ENCODE data around the gene NFATC1. TPM values are rescaled to one million over a fixed set of nuclear protein-coding genes. Genes with fewer than 3 reads are reported as not detected.

NFATC1 gene
- total and polyA plus RNA-seq, 2 donors (not counting 1 experiment from before 2014, with no cell fraction given), result 0.92 to 4.3 TPM

DNA sequence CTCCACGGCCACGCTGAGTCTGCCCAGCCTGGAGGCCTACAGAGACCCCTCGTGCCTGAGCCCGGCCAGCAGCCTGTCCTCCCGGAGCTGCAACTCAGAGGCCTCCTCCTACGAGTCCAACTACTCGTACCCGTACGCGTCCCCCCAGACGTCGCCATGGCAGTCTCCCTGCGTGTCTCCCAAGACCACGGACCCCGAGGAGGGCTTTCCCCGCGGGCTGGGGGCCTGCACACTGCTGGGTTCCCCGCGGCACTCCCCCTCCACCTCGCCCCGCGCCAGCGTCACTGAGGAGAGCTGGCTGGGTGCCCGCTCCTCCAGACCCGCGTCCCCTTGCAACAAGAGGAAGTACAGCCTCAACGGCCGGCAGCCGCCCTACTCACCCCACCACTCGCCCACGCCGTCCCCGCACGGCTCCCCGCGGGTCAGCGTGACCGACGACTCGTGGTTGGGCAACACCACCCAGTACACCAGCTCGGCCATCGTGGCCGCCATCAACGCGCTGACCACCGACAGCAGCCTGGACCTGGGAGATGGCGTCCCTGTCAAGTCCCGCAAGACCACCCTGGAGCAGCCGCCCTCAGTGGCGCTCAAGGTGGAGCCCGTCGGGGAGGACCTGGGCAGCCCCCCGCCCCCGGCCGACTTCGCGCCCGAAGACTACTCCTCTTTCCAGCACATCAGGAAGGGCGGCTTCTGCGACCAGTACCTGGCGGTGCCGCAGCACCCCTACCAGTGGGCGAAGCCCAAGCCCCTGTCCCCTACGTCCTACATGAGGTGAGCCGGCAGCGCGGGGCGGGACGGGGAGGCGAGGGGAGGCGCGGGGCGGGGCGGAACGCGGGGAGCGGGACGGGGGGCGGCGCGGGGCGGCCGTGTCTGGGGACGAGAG, 15.2 kb downstream of the NFATC1 start:
- no peak overlapping the region for H3K27ac ChIP-seq (ENCODE audit: insufficient read depth, low read length)
- no peaks in the 10 kb centered on the region for H3K9me3 ChIP-seq (ENCODE audit: control insufficient read depth, insufficient read depth, low read depth, low read length)
- no peak overlapping the region for H2AFZ ChIP-seq (ENCODE audit: low read length)
- DNase-seq (ENCODE audit: low read depth in 2 of 2), result no peak
- H3K9ac ChIP-seq (ENCODE audit: insufficient read depth, low read length), result no peak overlapping the region
- H3K79me2 ChIP-seq (ENCODE audit: control insufficient read depth, insufficient read depth, low read length), result no peaks in the 10 kb centered on the region
- no peaks in the 10 kb centered on the region for H3K27me3 ChIP-seq (ENCODE audit: control insufficient read depth, insufficient read depth, low read length)
- no peaks in the 10 kb centered on the region for H3K36me3 ChIP-seq (ENCODE audit: control insufficient read depth, insufficient read depth, low read length)
- no peaks in the 10 kb centered on the region for H4K20me1 ChIP-seq (ENCODE audit: control insufficient read depth, extremely low read depth, insufficient read depth, low read length)
- no peak for TF ChIP-seq EZH2 (IDR thresholded peaks at IDR 0.05; ENCODE audit: low read length, missing control alignments)
- TF ChIP-seq, protein P1, sequence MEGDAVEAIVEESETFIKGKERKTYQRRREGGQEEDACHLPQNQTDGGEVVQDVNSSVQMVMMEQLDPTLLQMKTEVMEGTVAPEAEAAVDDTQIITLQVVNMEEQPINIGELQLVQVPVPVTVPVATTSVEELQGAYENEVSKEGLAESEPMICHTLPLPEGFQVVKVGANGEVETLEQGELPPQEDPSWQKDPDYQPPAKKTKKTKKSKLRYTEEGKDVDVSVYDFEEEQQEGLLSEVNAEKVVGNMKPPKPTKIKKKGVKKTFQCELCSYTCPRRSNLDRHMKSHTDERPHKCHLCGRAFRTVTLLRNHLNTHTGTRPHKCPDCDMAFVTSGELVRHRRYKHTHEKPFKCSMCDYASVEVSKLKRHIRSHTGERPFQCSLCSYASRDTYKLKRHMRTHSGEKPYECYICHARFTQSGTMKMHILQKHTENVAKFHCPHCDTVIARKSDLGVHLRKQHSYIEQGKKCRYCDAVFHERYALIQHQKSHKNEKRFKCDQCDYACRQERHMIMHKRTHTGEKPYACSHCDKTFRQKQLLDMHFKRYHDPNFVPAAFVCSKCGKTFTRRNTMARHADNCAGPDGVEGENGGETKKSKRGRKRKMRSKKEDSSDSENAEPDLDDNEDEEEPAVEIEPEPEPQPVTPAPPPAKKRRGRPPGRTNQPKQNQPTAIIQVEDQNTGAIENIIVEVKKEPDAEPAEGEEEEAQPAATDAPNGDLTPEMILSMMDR (conservative IDR thresholded peaks at IDR 0.05 in 1 of 2, IDR thresholded peaks at IDR 0.05 in 1 of 2; ENCODE audit: low read depth in 1 of 2, low read length in 2 of 2), result no peak
- H3K4me1 ChIP-seq (ENCODE audit: control insufficient read depth, extremely low read depth, insufficient read depth, low read length), result no peaks in the 10 kb centered on the region
- no peak overlapping the region for H3K4me2 ChIP-seq (ENCODE audit: extremely low read depth, insufficient read depth, low read length)
- no peak overlapping the region for H3K4me3 ChIP-seq (replicated peaks in 1 of 4; ENCODE audit: control extremely low read depth in 1 of 4, insufficient read depth in 1 of 4, low read depth in 3 of 4, low read length in 4 of 4)

DNA sequence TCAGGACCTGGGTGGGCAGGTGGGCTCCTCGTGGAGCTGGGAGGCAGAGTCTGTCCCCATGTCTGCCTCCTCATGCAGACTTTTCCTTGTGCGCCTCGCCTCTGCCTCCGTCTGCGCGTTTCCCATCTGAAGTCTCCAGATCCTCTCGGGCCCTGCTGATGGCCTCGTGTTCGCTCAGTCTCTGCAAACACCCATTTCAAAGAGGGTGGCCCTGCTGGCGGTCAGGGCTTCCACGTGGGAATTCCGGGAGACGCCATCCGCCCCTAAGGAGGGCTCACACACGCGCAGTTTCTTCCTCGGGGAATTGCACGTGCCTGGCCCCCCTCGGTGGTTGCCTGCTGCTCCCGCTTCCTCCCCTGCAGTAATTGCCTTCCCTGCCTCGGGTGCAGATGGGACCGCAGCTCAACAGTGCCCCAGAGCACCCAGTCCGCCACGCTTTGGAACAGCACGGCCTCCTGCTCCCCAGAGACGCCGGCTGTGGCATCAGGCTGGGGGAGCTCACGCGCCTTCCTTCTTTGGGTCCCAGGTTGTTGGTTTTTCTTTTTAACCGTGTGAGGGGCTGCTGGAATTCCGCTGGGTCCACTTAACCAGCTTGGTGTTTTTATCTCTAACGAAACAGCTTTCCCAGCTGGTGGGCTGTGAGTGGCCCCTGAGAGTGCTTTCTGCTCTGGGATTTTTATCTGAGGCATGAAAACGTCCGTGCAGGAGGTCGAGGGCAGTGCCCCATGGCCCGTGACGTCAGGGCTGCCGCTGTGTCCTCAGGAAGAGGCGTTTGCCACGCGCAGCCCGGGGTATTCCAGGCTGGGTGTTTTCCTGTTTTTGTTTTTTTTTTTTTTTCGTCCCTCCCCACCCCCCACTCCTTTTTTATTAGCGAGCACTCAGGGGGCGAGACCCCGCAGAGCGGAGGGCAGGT, 16.1 kb downstream of the NFATC1 start:
- H3K9ac ChIP-seq (ENCODE audit: insufficient read depth, low read length), result no peak overlapping the region
- H3K9me3 ChIP-seq (ENCODE audit: control insufficient read depth, insufficient read depth, low read depth, low read length), result no peaks in the 10 kb centered on the region
- no peak overlapping the region for H2AFZ ChIP-seq (ENCODE audit: low read length)
- no peak for DNase-seq (ENCODE audit: low read depth in 2 of 2)
- no peaks in the 10 kb centered on the region for H3K27me3 ChIP-seq (ENCODE audit: control insufficient read depth, insufficient read depth, low read length)
- no peak for TF ChIP-seq EZH2 (IDR thresholded peaks at IDR 0.05; ENCODE audit: low read length, missing control alignments)
- TF ChIP-seq, protein P1 (conservative IDR thresholded peaks at IDR 0.05 in 1 of 2, IDR thresholded peaks at IDR 0.05 in 1 of 2; ENCODE audit: low read depth in 1 of 2, low read length in 2 of 2), result no peak
- no peak overlapping the region for H3K4me2 ChIP-seq (ENCODE audit: extremely low read depth, insufficient read depth, low read length)
- H3K4me3 ChIP-seq (replicated peaks in 1 of 4; ENCODE audit: control extremely low read depth in 1 of 4, insufficient read depth in 1 of 4, low read depth in 3 of 4, low read length in 4 of 4), result no peak overlapping the region
- no peaks in the 10 kb centered on the region for H4K20me1 ChIP-seq (ENCODE audit: control insufficient read depth, extremely low read depth, insufficient read depth, low read length)
- H3K79me2 ChIP-seq (ENCODE audit: control insufficient read depth, insufficient read depth, low read length), result no peaks in the 10 kb centered on the region
- no peaks in the 10 kb centered on the region for H3K4me1 ChIP-seq (ENCODE audit: control insufficient read depth, extremely low read depth, insufficient read depth, low read length)
- no peaks in the 10 kb centered on the region for H3K36me3 ChIP-seq (ENCODE audit: control insufficient read depth, insufficient read depth, low read length)
- H3K27ac ChIP-seq (ENCODE audit: insufficient read depth, low read length), result no peak overlapping the region

DNA sequence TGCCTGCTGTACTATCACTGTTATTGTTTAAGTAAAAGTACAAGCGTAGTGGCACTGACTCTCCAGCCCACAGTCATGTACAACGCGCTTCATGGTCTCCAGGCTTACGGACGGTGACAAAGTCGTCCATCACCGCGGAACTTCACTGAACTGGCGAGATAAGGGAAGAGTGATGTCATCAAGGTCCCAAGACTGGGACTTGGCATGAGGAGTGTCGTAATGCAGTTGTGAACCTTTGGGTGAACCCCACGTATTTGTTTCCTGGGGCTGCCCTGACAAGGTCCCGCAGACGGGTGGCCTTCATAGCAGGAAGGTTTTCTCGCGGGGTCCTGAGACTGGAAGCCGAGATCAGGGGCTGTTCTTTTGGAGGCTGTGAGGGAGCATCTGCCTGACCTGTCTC, 17.3 kb downstream of the NFATC1 start:
- no peak for TF ChIP-seq EZH2 (IDR thresholded peaks at IDR 0.05; ENCODE audit: low read length, missing control alignments)
- TF ChIP-seq, protein P1 (conservative IDR thresholded peaks at IDR 0.05 in 1 of 2, IDR thresholded peaks at IDR 0.05 in 1 of 2; ENCODE audit: low read depth in 1 of 2, low read length in 2 of 2), result no peak
- no peaks in the 10 kb centered on the region for H3K9me3 ChIP-seq (ENCODE audit: control insufficient read depth, insufficient read depth, low read depth, low read length)
- H2AFZ ChIP-seq (ENCODE audit: low read length), result no peak overlapping the region
- H3K4me1 ChIP-seq (ENCODE audit: control insufficient read depth, extremely low read depth, insufficient read depth, low read length), result no peaks in the 10 kb centered on the region
- H3K9ac ChIP-seq (ENCODE audit: insufficient read depth, low read length), result no peak overlapping the region
- no peak overlapping the region for H3K4me2 ChIP-seq (ENCODE audit: extremely low read depth, insufficient read depth, low read length)
- H3K79me2 ChIP-seq (ENCODE audit: control insufficient read depth, insufficient read depth, low read length), result no peaks in the 10 kb centered on the region
- no peaks in the 10 kb centered on the region for H3K36me3 ChIP-seq (ENCODE audit: control insufficient read depth, insufficient read depth, low read length)
- no peaks in the 10 kb centered on the region for H3K27me3 ChIP-seq (ENCODE audit: control insufficient read depth, insufficient read depth, low read length)
- no peak overlapping the region for H3K27ac ChIP-seq (ENCODE audit: insufficient read depth, low read length)
- DNase-seq (ENCODE audit: low read depth in 2 of 2), result no peak
- H4K20me1 ChIP-seq (ENCODE audit: control insufficient read depth, extremely low read depth, insufficient read depth, low read length), result no peaks in the 10 kb centered on the region
- H3K4me3 ChIP-seq (replicated peaks in 1 of 4; ENCODE audit: control extremely low read depth in 1 of 4, insufficient read depth in 1 of 4, low read depth in 3 of 4, low read length in 4 of 4), result no peak overlapping the region
